IMR-90 (cell line): ENCODE results near the gene ID1. TPM values are rescaled to one million over a fixed set of nuclear protein-coding genes. Genes with fewer than 3 reads are reported as not detected.

Experiments
- ATAC-seq: fragments of 200-7000 bp; cut with Tn5 transposase; 2 replicates; pipeline ENCODE4 v1.9.1; 2020; ENCODE audit warnings: low read depth, mild to moderate bottlenecking, moderate library complexity
- BruUV-seq: library from RNA; stranded (reverse); fragments of 400-500 nt; replicated peaks from 2 replicates; lab custom pipeline; 2021; lab: Mats Ljungman, UMichigan
- CTCF ChIA-PET: fragments of 300-600 bp; formaldehyde crosslinking; extraction: SDS; loops from one replicate; lab custom pipeline; 2021; ENCODE audit warnings: antibody characterized with exemption; lab: Yijun Ruan, JAX
- POLR2A ChIA-PET: fragments of 300-600 bp; sonication (Branson Sonifier 250); formaldehyde crosslinking; loops from one replicate; lab custom pipeline; 2022; ENCODE audit warnings: antibody characterized with exemption; ENCODE audit not compliant: unreplicated experiment; lab: Charles Lee
- DNase-seq: peaks from one replicate; pipeline ENCODE4 v3.0.0; 2013
- H2AFZ ChIP-seq: replicated peaks from 2 replicates; pipeline ENCODE3; 2013; ENCODE audit warnings: low read length, mild to moderate bottlenecking; ENCODE audit not compliant: poor library complexity
- H2AK5ac ChIP-seq: 2 replicates; pipeline ENCODE4 v1.6.1; 2013; ENCODE audit warnings: low read depth, low read length, inconsistent platforms
- H2AK9ac ChIP-seq: replicated peaks from 2 replicates; pipeline ENCODE3; 2013; ENCODE audit warnings: mild to moderate bottlenecking, low read depth, low read length, moderate library complexity; ENCODE audit not compliant: poor library complexity
- H2BK120ac ChIP-seq: 2 replicates; pipeline ENCODE4 v1.6.1; 2013; ENCODE audit warnings: low read depth, low read length, inconsistent platforms
- H2BK15ac ChIP-seq: 3 replicates; pipeline ENCODE4 v1.6.1; 2013; ENCODE audit warnings: low read depth, low read length, inconsistent platforms
- H2BK20ac ChIP-seq: 2 replicates; pipeline ENCODE4 v1.6.1; 2013; ENCODE audit warnings: low read depth, mild to moderate bottlenecking, inconsistent platforms, low read length, moderate library complexity
- H2BK5ac ChIP-seq: 2 replicates; pipeline ENCODE4 v1.6.1; 2013; ENCODE audit warnings: mild to moderate bottlenecking, low read depth, low read length, inconsistent platforms; ENCODE audit not compliant: poor library complexity, severe bottlenecking
- H3K14ac ChIP-seq: replicated peaks from 2 replicates; pipeline ENCODE4 v1.6.1; 2013; ENCODE audit warnings: low read depth, low read length, inconsistent platforms
- H3K18ac ChIP-seq: 2 replicates; pipeline ENCODE4 v1.6.1; 2013; ENCODE audit warnings: low read depth, low read length, control low read depth
- H3K23ac ChIP-seq: 2 replicates; pipeline ENCODE4 v1.6.1; 2013; ENCODE audit warnings: low read depth, low read length, inconsistent platforms
- H3K27ac ChIP-seq: 2 replicates; pipeline ENCODE4 v1.5.1; 2013; ENCODE audit warnings: mild to moderate bottlenecking, control low read depth, low read length; ENCODE audit not compliant: insufficient read depth
- H3K27me3 ChIP-seq: 2 replicates; pipeline ENCODE4 v1.6.1; 2013; ENCODE audit warnings: low read length; ENCODE audit not compliant: control insufficient read depth, insufficient read depth
- H3K36me3 ChIP-seq: 2 replicates; pipeline ENCODE4 v1.6.1; 2013; ENCODE audit warnings: low read length, mixed read lengths; ENCODE audit not compliant: control insufficient read depth, insufficient read depth
- H3K4ac ChIP-seq: 2 replicates; pipeline ENCODE4 v1.6.1; 2013; ENCODE audit warnings: low read depth, low read length, inconsistent platforms
- H3K4me1 ChIP-seq: 2 replicates; pipeline ENCODE4 v1.6.1; 2013; ENCODE audit warnings: low read length, mixed read lengths; ENCODE audit not compliant: control insufficient read depth, insufficient read depth
- H3K4me2 ChIP-seq: 2 replicates; pipeline ENCODE4 v1.6.1; 2013; ENCODE audit warnings: low read depth, mild to moderate bottlenecking, control low read depth, low read length, moderate library complexity
- H3K4me3 ChIP-seq: 2 replicates; pipeline ENCODE4 v1.5.1; 2013; ENCODE audit warnings: low read depth, mild to moderate bottlenecking, control low read depth, low read length, moderate library complexity; ENCODE audit not compliant: insufficient read depth
- H3K56ac ChIP-seq: 2 replicates; pipeline ENCODE4 v1.6.1; 2013; ENCODE audit warnings: low read length, inconsistent platforms; ENCODE audit not compliant: insufficient read depth; ENCODE audit errors: extremely low read depth
- H3K79me1 ChIP-seq, 2 experiments: 2 replicates each; pipeline ENCODE4 v1.6.1; 2013; ENCODE audit warnings: low read length in 2 of 2, inconsistent platforms in 1 of 2, low read depth in 1 of 2
- H3K9ac ChIP-seq: 2 replicates; pipeline ENCODE4 v1.6.1; 2013; ENCODE audit warnings: low read depth, low read length, control low read depth
- H3K9me1 ChIP-seq: 2 replicates; pipeline ENCODE4 v1.6.1; 2013; ENCODE audit warnings: low read length, inconsistent platforms; ENCODE audit not compliant: insufficient read depth
- H3K9me3 ChIP-seq: 2 replicates; pipeline ENCODE4 v1.6.1; 2013; ENCODE audit warnings: low read length; ENCODE audit not compliant: control insufficient read depth, insufficient read depth
- H4K20me1 ChIP-seq: 2 replicates; pipeline ENCODE4 v1.6.1; 2013; ENCODE audit warnings: low read length, inconsistent platforms; ENCODE audit not compliant: insufficient read depth
- H4K5ac ChIP-seq: 2 replicates; pipeline ENCODE4 v1.6.1; 2013; ENCODE audit warnings: mild to moderate bottlenecking, low read depth, low read length, control low read depth
- H4K8ac ChIP-seq, 2 experiments: 2 replicates each; pipeline ENCODE4 v1.6.1; 2013; ENCODE audit warnings: low read depth in 2 of 2, low read length in 2 of 2, control low read depth in 1 of 2, inconsistent platforms in 1 of 2
- H4K91ac ChIP-seq: 2 replicates; pipeline ENCODE4 v1.6.1; 2013; ENCODE audit warnings: low read depth, low read length, inconsistent platforms; ENCODE audit not compliant: insufficient read depth
- FOS ChIP-seq: fragments of 150-350 bp; IDR thresholded peaks from 2 replicates; pipeline ENCODE4 v1.6.1; 2016; ENCODE audit warnings: low read depth, low read length
- RFX5 ChIP-seq: IDR thresholded peaks from 2 replicates; pipeline ENCODE4 v1.8.0; 2012; ENCODE audit warnings: low read depth, mild to moderate bottlenecking, low read length, moderate library complexity
- WGBS, 2 experiments: methylation state at CpG; one replicate each; pipeline versions ENCODE4 v1.1.5 to v1.1.7; 2013; ENCODE audit warnings: missing lambda C conversion rate in 2 of 2; ENCODE audit not compliant: insufficient read length in 1 of 2; ENCODE audit errors: extremely low coverage in 2 of 2; 5-methylcytosine and 5-hydroxymethylcytosine counted together
- dilution Hi-C: fragments of 300-500 bp; cut with HindIII; formaldehyde crosslinking; loops from one replicate; pipeline ENCODE4 v1.14.3; 2018; ENCODE audit warnings: low sequenced_read_pairs; ENCODE audit not compliant: unreplicated experiment
- in situ Hi-C: fragments of 300-500 bp; cut with MboI; formaldehyde crosslinking; loops from 3 replicates; pipeline ENCODE4 v1.14.3; 2019; ENCODE audit warnings: low sequenced_read_pairs, inconsistent platforms, mixed read lengths
- intact Hi-C: fragments of 100-400 bp; cut with micrococcal nuclease; formaldehyde crosslinking; loops from 2 replicates; pipeline ENCODE4 v1.10.0; 2022
- polyA plus RNA-seq, 3 experiments: library from polyadenylated mRNA; depleted of rRNA; stranded (reverse); fragments of >200 nt; gene quantifications; 2 replicates each; pipeline ENCODE4 v1.2.3, GENCODE V29; 2012; ENCODE audit warnings: low replicate concordance in 1 of 3
- total RNA-seq: library from RNA; depleted of rRNA; stranded (reverse); fragments of >200 nt; gene quantifications from 2 replicates; pipeline ENCODE4 v1.2.3, GENCODE V29; 2012

The ID1 gene
- total and polyA plus RNA-seq, 2 of the 4 experiments (the other 2 are of a cell fraction), result 148 to 174 TPM

GRCh38 chr20:31638816-31639215 is 33.7 kb downstream of the ID1 start:
- Histone ChIP-seq H2BK5ac (no peak overlapping the region), H3K56ac (no peak overlapping the region), H2AK5ac (no peak overlapping the region), H4K91ac (no peak overlapping the region), H3K4me3 (no peak overlapping the region), H2AFZ (no peak overlapping the region), H3K36me3 (no peaks in the 10 kb centered on the region), H2AK9ac (no peak overlapping the region), H2BK120ac (no peak overlapping the region), H3K9me1 (no peaks in the 10 kb centered on the region), H3K4me2 (no peak overlapping the region), H4K20me1 (no peaks in the 10 kb centered on the region), H2BK20ac (no peak overlapping the region), H3K79me1 (no peaks in the 10 kb centered on the region), H4K8ac (no peak overlapping the region), H3K27ac (no peak overlapping the region), H3K23ac (no peak overlapping the region), H3K9me3 (no peaks in the 10 kb centered on the region), H3K14ac (no peak overlapping the region), H3K18ac (no peak overlapping the region), H4K5ac (no peak overlapping the region), H3K4me1 (no peaks in the 10 kb centered on the region; the same call in 1 of the 2 replicates), H3K9ac (no peak overlapping the region), H3K4ac (no peak overlapping the region), H2BK15ac (no peak overlapping the region), H3K27me3 (peaks cover 21% of the 10 kb centered on the region)
- ChIA-PET POLR2A (interaction anchor here (0.6 kb wide), 1 partner anchor 103 kb away, joined by 5 read pairs; no protein-coding TSS in a partner anchor), CTCF (no interaction called here)
- intact Hi-C loops (no loop called here), dilution Hi-C loops (no loop called here), in situ Hi-C loops (no loop called here)
- BruUV-seq, result no TSS peak
- no CpG with 5 or more reads among the region's 4 CpGs for WGBS, 2 experiments
- ATAC-seq (no peak), DNase-seq (no peak)
- TF ChIP-seq FOS (no peak), RFX5 (no peak)
